ENCODE measurements around the gene NUP214. TPM values are rescaled to one million over a fixed set of nuclear protein-coding genes. Genes with fewer than 3 reads are reported as not detected.

Gene NUP214
- total RNA-seq, 1 experiment from 2014 or later = 41.9 TPM

- Histone ChIP-seq H4K20me1 (ENCODE audit: insufficient read depth, low read depth, low read length) (no peaks in the 10 kb centered on the region), H3K4me1 (ENCODE audit: low read length) (no peaks in the 10 kb centered on the region), H3K9me3 (ENCODE audit: low read length) (no peaks in the 10 kb centered on the region), H3K9ac (ENCODE audit: low read length) (no peak overlapping the region), H3K4me2 (ENCODE audit: low read depth, low read length, poor library complexity, severe bottlenecking) (no peak overlapping the region), H2AFZ (ENCODE audit: low read length) (no peak overlapping the region), H3K27me3 (ENCODE audit: low read length) (no peaks in the 10 kb centered on the region), H3K36me3 (ENCODE audit: insufficient read depth, low read length) (no peaks in the 10 kb centered on the region), H3K9me2 (replicated peaks; ENCODE audit: insufficient read depth, low read length) (no peaks in the 10 kb centered on the region), H3K27ac (ENCODE audit: low read length) (no peak overlapping the region), H3K79me2 (ENCODE audit: low read length) (no peaks in the 10 kb centered on the region), H3K4me3 (ENCODE audit: low read length) (no peak overlapping the region)
- no peak for DNase-seq
Observed at GRCh38 chr9:131117121-131117761, 8.1 kb upstream of the NUP214 start.

GRCh38 chr9:131117762-131118145 is 7.6 kb upstream of the NUP214 start:
- H3K4me3 ChIP-seq (ENCODE audit: low read length) = no peak overlapping the region
- H4K20me1 ChIP-seq (ENCODE audit: insufficient read depth, low read depth, low read length) = no peaks in the 10 kb centered on the region
- no peak overlapping the region for H2AFZ ChIP-seq (ENCODE audit: low read length)
- H3K9ac ChIP-seq (ENCODE audit: low read length) = no peak overlapping the region
- no peaks in the 10 kb centered on the region for H3K9me2 ChIP-seq (replicated peaks; ENCODE audit: insufficient read depth, low read length)
- no peak overlapping the region for H3K4me2 ChIP-seq (ENCODE audit: low read depth, low read length, poor library complexity, severe bottlenecking)
- no peaks in the 10 kb centered on the region for H3K27me3 ChIP-seq (ENCODE audit: low read length)
- H3K27ac ChIP-seq (ENCODE audit: low read length) = no peak overlapping the region
- H3K9me3 ChIP-seq (ENCODE audit: low read length) = no peaks in the 10 kb centered on the region
- no peaks in the 10 kb centered on the region for H3K79me2 ChIP-seq (ENCODE audit: low read length)
- no peak for DNase-seq
- no peaks in the 10 kb centered on the region for H3K36me3 ChIP-seq (ENCODE audit: insufficient read depth, low read length)
- H3K4me1 ChIP-seq (ENCODE audit: low read length) = no peaks in the 10 kb centered on the region

GRCh38 chr9:131119600-131119999 is 5.8 kb upstream of the NUP214 start:
- no peaks in the 10 kb centered on the region for H3K79me2 ChIP-seq (ENCODE audit: low read length)
- no peak overlapping the region for H3K4me3 ChIP-seq (ENCODE audit: low read length)

GRCh38 chr9:131120620-131121228 is 4.7 kb upstream of the NUP214 start:
- Histone ChIP-seq H3K4me1 (ENCODE audit: low read length) (peaks cover 5% of the 10 kb centered on the region), H3K9ac (ENCODE audit: low read length) (no peak overlapping the region), H3K79me2 (ENCODE audit: low read length) (peaks cover 8% of the 10 kb centered on the region)

More at GRCh38 chr9:131119600-131119999, 5.8 kb upstream of the NUP214 start:
- Histone ChIP-seq H3K9ac (ENCODE audit: low read length) (no peak overlapping the region), H3K9me3 (ENCODE audit: low read length) (no peaks in the 10 kb centered on the region), H4K20me1 (ENCODE audit: insufficient read depth, low read depth, low read length) (no peaks in the 10 kb centered on the region), H3K27ac (ENCODE audit: low read length) (no peak overlapping the region), H3K9me2 (replicated peaks; ENCODE audit: insufficient read depth, low read length) (no peaks in the 10 kb centered on the region), H3K36me3 (ENCODE audit: insufficient read depth, low read length) (no peaks in the 10 kb centered on the region), H2AFZ (ENCODE audit: low read length) (no peak overlapping the region), H3K4me1 (ENCODE audit: low read length) (peaks cover 3% of the 10 kb centered on the region), H3K27me3 (ENCODE audit: low read length) (no peaks in the 10 kb centered on the region), H3K4me2 (ENCODE audit: low read depth, low read length, poor library complexity, severe bottlenecking) (no peak overlapping the region)
- no peak for DNase-seq

GRCh38 chr9:131121346-131121745 is 4.0 kb upstream of the NUP214 start:
- DNase-seq = no peak
- peaks cover 4% of the 10 kb centered on the region; the same call in 1 of the 2 replicates for H4K20me1 ChIP-seq (ENCODE audit: insufficient read depth, low read depth, low read length)
- no peak overlapping the region for H2AFZ ChIP-seq (ENCODE audit: low read length)
- no peak overlapping the region for H3K27ac ChIP-seq (ENCODE audit: low read length)
- peaks cover 14% of the 10 kb centered on the region for H3K79me2 ChIP-seq (ENCODE audit: low read length)
- no peaks in the 10 kb centered on the region for H3K9me3 ChIP-seq (ENCODE audit: low read length)
- no peak overlapping the region for H3K4me2 ChIP-seq (ENCODE audit: low read depth, low read length, poor library complexity, severe bottlenecking)
- no peaks in the 10 kb centered on the region for H3K9me2 ChIP-seq (replicated peaks; ENCODE audit: insufficient read depth, low read length)
- no peaks in the 10 kb centered on the region for H3K36me3 ChIP-seq (ENCODE audit: insufficient read depth, low read length)
- H3K9ac ChIP-seq (ENCODE audit: low read length) = no peak overlapping the region
- peaks cover 8% of the 10 kb centered on the region for H3K4me1 ChIP-seq (ENCODE audit: low read length)
- no peaks in the 10 kb centered on the region for H3K27me3 ChIP-seq (ENCODE audit: low read length)
- H3K4me3 ChIP-seq (ENCODE audit: low read length) = no peak overlapping the region

More at GRCh38 chr9:131120620-131121228, 4.7 kb upstream of the NUP214 start:
- no peak for DNase-seq
- H2AFZ ChIP-seq (ENCODE audit: low read length) = no peak overlapping the region
- no peak overlapping the region for H3K4me3 ChIP-seq (ENCODE audit: low read length)
- no peaks in the 10 kb centered on the region for H3K9me3 ChIP-seq (ENCODE audit: low read length)
- no peak overlapping the region for H3K27ac ChIP-seq (ENCODE audit: low read length)
- no peaks in the 10 kb centered on the region for H3K9me2 ChIP-seq (replicated peaks; ENCODE audit: insufficient read depth, low read length)
- H3K36me3 ChIP-seq (ENCODE audit: insufficient read depth, low read length) = no peaks in the 10 kb centered on the region
- H4K20me1 ChIP-seq (ENCODE audit: insufficient read depth, low read depth, low read length) = no peaks in the 10 kb centered on the region
- no peak overlapping the region for H3K4me2 ChIP-seq (ENCODE audit: low read depth, low read length, poor library complexity, severe bottlenecking)
- H3K27me3 ChIP-seq (ENCODE audit: low read length) = no peaks in the 10 kb centered on the region

GRCh38 chr9:131122158-131122557 is 3.2 kb upstream of the NUP214 start:
- H4K20me1 ChIP-seq (ENCODE audit: insufficient read depth, low read depth, low read length) = peaks cover 4% of the 10 kb centered on the region; the same call in 1 of the 2 replicates
- no peak overlapping the region for H3K4me2 ChIP-seq (ENCODE audit: low read depth, low read length, poor library complexity, severe bottlenecking)
- no peaks in the 10 kb centered on the region for H3K36me3 ChIP-seq (ENCODE audit: insufficient read depth, low read length)

GRCh38 chr9:131125038-131125287 is 423 bp upstream of the NUP214 start:
- Histone ChIP-seq H3K79me2 (ENCODE audit: low read length) (peaks cover 44% of the 10 kb centered on the region), H2AFZ (ENCODE audit: low read length) (no peak overlapping the region)

More at GRCh38 chr9:131122158-131122557, 3.2 kb upstream of the NUP214 start:
- Histone ChIP-seq H3K27me3 (ENCODE audit: low read length) (no peaks in the 10 kb centered on the region), H3K9ac (ENCODE audit: low read length) (no peak overlapping the region), H3K27ac (ENCODE audit: low read length) (no peak overlapping the region), H3K4me3 (ENCODE audit: low read length) (no peak overlapping the region), H2AFZ (ENCODE audit: low read length) (no peak overlapping the region), H3K9me2 (replicated peaks; ENCODE audit: insufficient read depth, low read length) (no peaks in the 10 kb centered on the region), H3K79me2 (ENCODE audit: low read length) (peaks cover 22% of the 10 kb centered on the region), H3K9me3 (ENCODE audit: low read length) (no peaks in the 10 kb centered on the region), H3K4me1 (ENCODE audit: low read length) (peaks cover 16% of the 10 kb centered on the region)
- no peak for DNase-seq

GRCh38 chr9:131126059-131126426 is 657 bp downstream of the NUP214 start:
- DNase-seq = no peak
- Histone ChIP-seq H3K4me1 (ENCODE audit: low read length) (peaks cover 16% of the 10 kb centered on the region), H3K79me2 (ENCODE audit: low read length) (peaks cover 46% of the 10 kb centered on the region), H3K9me3 (ENCODE audit: low read length) (no peaks in the 10 kb centered on the region), H3K27ac (ENCODE audit: low read length) (peak overlapping the region; percentile 16; the same call in 1 of the 2 replicates), H3K9me2 (replicated peaks; ENCODE audit: insufficient read depth, low read length) (no peaks in the 10 kb centered on the region), H3K27me3 (ENCODE audit: low read length) (no peaks in the 10 kb centered on the region), H3K36me3 (ENCODE audit: insufficient read depth, low read length) (peaks cover 25% of the 10 kb centered on the region; the same call in 1 of the 2 replicates), H4K20me1 (ENCODE audit: insufficient read depth, low read depth, low read length) (peaks cover 4% of the 10 kb centered on the region; the same call in 1 of the 2 replicates), H3K4me2 (ENCODE audit: low read depth, low read length, poor library complexity, severe bottlenecking) (peak overlapping the region; percentile 89), H2AFZ (ENCODE audit: low read length) (peak overlapping the region; percentile 17; the same call in 1 of the 2 replicates), H3K9ac (ENCODE audit: low read length) (peak overlapping the region; percentile 88), H3K4me3 (ENCODE audit: low read length) (peak overlapping the region; percentile 75)

More at GRCh38 chr9:131125038-131125287, 423 bp upstream of the NUP214 start:
- Histone ChIP-seq H4K20me1 (ENCODE audit: insufficient read depth, low read depth, low read length) (peaks cover 4% of the 10 kb centered on the region; the same call in 1 of the 2 replicates), H3K36me3 (ENCODE audit: insufficient read depth, low read length) (peaks cover 23% of the 10 kb centered on the region; the same call in 1 of the 2 replicates), H3K9me2 (replicated peaks; ENCODE audit: insufficient read depth, low read length) (no peaks in the 10 kb centered on the region), H3K27ac (ENCODE audit: low read length) (peak overlapping the region; percentile 50), H3K9me3 (ENCODE audit: low read length) (no peaks in the 10 kb centered on the region), H3K9ac (ENCODE audit: low read length) (peak overlapping the region; percentile 81), H3K27me3 (ENCODE audit: low read length) (no peaks in the 10 kb centered on the region), H3K4me2 (ENCODE audit: low read depth, low read length, poor library complexity, severe bottlenecking) (peak overlapping the region; percentile 79), H3K4me3 (ENCODE audit: low read length) (peak overlapping the region; percentile 75), H3K4me1 (ENCODE audit: low read length) (peaks cover 16% of the 10 kb centered on the region)
- no peak for DNase-seq

Data from Karpas-422 (cell line).